GM19324 (cell line): ENCODE results near the gene PLXNB2.
"Not testable (repeated sequence)": the region's sequence is repeated elsewhere in the genome, so short reads cannot be mapped to it uniquely, and the experiment has no call there.

Source experiments
- ATAC-seq: cut with Tn5 transposase; IDR thresholded peaks from one replicate; pipeline ENCODE4 v1.9.1; 2021; ENCODE audit warnings: mild to moderate bottlenecking, moderate library complexity; ENCODE audit not compliant: unreplicated experiment, low FRiP score

The PLXNB2 gene

GRCh38 chr22:50326225-50326955, 18.9 kb upstream of the PLXNB2 start:
- ATAC-seq = no peak

- ATAC-seq = no peak
These were observed 18.2 kb upstream of the PLXNB2 start for GRCh38 chr22:50325444-50326224.

- ATAC-seq = no peak
These were observed 16.5 kb upstream of the PLXNB2 start for GRCh38 chr22:50323900-50324299.

- ATAC-seq = not testable (repeated sequence)
These were observed 15.1 kb upstream of the PLXNB2 start for GRCh38 chr22:50322382-50323104.

DNA sequence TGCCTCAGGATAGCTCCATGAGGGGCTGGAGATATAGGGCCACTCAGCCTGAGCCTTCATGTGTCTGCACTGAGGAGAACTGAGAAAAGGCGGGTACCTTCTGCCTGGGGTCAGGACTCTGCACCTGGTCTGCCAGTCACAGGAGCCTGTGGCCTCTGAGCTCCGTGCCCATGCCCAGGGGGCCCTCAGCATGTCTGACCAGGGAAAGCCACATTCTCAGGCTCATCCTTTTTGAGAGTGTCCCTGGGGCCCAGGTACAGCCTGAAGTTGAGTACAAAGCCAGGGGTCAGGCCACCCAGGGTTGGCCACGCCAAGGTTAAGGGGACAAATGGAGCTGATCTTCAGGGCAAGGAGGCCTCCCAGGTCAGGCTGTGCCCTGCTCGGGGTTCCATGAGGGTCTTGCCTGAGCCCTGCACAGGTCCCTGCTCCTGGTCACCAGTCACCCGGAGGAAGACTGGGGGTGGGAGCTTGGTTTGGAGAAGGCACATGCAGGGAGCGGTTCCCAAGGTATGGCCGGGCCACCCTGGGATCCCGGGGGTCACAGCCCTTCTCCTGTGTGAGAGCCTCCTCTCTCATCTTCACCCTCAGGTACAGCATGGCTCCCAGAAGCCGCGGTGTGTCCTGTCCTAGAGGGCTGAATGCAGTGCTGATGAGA, 13.4 kb upstream of the PLXNB2 start:
- no peak for ATAC-seq

DNA sequence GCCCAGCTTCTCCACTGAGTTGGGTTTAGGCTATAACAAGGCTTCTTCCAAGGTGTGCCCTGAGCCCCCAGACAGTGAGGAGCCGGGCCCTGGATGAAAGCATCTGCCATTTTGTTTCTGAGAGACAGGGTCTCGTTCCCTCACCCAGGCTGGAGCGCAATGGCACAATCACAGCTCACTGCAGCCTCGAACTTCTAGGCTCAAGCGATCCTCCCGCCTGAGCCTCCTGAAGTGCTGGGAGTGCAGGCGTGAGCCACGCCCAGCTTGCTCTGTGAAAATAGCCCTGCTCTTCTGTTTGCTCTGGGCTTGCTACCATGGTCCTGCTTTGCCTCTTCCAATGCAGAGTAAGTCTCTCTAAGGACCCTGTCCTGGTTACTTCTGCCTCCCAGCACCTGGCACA, 12.7 kb upstream of the PLXNB2 start:
- no peak for ATAC-seq

DNA sequence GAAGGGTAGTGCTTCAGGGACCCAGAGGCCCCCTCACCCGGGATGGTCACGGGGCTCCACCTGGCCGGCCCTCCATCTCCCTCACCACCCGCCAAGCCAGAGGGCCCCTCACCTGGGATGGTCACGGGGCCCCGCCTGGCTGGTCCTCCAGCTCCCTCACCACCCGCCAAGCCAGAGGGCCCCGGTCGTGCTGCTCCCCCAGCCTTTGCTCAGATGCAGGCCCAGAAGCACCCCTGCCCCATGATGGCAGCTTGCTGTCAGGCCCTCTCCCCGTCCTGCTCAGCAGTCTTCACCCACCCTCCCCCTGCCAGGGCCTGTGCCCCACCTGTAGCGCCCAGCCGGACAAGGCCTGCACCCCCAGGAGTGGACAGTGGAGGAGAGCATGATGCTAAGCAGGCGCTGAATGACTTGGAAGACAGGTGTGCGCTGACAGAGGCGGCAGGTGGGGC, 12.1 kb upstream of the PLXNB2 start:
- ATAC-seq = no peak

DNA sequence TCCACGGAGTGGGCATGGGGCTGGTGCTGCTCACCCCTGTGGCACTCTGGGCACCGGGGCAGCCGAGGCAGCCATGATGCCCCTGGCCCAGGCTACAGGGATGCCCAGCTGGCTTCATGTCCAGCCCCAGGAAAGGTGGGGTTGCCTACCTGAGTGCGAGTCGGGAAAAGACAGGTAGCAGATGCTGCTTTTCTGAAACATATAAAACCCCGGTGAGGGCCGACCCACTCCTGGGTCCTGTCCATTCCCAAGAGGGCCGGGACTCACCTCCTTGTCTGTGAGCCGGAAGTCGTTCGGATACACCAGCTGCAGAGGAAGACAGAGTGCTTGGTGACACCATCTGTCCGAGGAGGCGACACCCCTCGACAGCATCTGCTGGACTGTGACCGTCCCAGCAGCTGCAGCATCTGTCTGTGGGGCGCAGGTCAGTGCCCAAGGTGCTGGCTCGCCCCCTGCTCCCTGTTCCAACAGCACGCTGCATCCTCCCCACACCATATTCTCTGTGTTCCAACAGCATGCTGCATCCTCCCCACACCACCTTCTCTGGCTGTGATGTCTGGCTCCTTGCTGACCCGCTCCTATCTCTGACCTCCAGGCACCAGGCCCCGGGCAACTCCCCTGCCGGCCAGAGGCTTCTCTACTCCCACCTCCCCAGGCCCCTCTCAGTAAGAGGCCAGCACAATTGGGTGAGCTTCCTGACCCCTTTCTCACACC, 11.4 kb upstream of the PLXNB2 start:
- ATAC-seq = no peak

DNA sequence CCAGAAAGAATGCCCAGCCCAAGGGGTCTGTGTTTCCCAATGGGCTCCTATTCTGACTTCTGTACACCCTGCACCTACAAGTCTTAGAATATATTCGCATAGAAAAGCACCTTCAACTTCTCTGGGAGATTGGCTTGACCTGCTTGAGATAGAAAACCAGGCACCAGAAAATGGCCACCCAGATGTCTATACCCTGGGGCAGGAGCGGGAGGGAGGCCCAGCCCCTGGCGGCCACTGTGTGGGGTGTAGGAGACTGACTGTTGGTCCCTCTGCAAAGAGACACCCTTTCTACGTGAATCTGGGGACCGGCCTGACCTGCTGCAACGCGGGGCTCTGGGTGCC, 10.9 kb upstream of the PLXNB2 start:
- ATAC-seq = no peak

DNA sequence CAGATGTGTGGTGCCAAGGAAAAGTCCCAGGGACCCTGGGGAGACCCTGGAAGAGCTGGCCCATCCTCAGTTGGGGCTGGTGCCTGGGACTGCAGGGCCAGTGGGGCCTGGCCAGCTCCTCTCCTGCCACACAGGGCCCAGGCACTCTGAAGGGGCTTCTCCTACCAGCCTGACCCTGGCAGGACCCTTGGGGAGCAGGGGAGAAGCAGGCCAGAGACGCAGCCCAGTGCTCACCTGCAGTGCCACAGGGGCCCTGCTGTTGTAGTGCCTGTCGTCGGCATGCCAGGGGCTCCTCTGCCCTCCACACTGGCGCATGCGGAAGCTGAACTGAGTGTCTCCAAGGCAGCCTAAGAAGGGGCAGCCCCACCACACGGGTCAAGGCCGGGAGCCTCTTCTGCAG, 10.2 kb upstream of the PLXNB2 start:
- ATAC-seq = no peak

DNA sequence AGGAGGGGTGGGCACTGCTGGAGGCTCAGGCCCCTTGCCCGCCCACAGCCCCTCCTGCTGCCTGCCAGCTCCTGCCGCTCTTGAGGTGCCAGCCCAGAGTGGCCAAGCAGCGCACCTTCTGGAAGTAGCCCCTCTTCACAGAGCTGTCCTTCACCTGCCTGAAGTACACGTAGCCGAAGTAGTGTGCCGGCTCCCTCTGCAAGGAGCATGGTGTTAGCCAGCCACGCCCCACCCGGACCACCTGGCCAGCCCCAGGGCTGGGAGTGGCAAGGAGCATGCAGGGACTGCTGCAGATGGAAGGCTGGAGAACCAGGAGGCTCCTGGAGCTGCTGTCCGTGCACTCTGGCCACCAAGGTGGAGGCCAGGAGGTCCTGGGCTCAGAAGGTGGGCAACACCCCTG, 9.7 kb upstream of the PLXNB2 start:
- ATAC-seq = no peak

DNA sequence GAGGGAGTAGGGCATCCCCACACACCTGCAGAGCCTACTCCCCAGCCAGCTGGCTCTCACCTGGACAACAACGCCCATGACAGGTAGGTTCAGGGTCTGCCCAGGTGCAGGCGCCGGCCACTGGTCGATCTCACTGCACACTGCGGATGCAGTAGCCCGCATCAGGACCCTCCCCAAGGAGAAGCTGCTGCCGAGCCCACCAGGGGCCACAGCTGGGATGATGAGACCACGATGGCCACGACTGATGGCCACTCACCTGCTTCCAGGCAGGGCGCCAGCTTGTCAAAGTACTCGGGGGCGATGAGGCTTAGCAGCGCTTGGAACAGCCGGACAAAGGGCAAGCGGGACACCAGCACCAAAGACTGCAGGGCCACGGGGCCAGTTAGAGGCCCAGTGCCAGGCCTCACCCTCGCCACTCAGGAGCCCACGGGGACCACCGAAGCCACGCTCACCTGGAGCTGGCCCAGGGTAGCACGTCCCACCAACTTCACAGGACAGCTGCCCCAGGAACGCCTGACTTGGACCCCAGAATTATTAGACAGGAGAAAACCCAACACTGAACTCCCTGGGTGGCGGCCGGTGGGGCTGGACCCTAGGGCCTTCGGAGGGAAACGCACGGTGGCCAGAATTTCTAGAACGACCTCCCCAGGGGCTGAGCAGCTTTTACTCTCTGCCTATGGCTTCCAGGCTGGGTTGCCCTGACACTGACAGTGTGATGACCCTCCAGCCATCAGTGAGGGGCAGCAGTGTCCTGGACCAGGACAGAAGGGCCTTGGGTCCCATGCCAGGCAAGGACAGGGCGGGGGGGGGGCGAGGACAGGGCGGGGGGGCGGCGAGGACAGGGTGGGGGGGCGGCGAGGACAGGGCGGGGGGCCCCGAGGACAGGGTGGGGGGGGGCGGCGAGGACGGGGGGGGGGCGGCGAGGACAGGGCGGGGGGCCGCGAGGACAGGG, 8.9 kb upstream of the PLXNB2 start:
- ATAC-seq = no peak

DNA sequence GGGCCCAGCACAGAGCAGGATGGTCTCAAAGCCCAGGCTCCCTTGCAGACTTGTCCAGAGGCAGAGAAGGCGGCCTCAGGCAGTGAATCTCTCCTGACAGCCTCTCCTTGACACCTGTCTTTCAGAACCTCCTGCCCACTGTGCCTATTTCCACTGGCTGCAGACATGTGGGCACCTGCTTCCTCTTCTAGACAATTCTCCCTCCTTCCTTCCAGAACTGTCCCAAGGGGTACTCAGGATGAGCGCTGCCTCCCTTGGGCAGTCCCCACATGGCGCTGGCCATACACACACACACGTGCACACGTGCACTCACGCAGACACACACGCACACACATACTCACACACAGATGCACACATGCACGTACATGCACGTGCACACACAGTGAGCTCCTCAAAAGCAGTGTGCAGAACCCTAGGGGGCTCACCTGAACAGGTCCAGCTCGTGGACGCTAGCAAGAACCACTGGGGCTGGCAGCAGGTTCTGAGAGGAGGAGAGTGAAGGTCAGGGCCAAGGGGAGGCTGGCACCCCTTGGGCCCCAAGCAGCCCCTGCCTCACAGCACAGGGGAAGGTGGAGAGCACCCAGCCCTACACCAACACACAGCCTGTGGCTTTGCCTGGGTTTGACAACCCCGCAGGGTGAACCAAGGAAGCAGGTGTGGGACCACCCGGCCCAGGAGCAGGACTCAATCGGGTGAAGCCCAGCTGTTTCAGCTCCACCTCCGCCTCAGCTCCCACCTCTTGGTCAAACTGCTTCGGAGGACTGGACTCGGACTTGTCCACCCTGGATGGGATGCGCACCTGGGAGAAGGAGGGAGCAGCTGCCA, 8.1 kb upstream of the PLXNB2 start:
- ATAC-seq = no peak

DNA sequence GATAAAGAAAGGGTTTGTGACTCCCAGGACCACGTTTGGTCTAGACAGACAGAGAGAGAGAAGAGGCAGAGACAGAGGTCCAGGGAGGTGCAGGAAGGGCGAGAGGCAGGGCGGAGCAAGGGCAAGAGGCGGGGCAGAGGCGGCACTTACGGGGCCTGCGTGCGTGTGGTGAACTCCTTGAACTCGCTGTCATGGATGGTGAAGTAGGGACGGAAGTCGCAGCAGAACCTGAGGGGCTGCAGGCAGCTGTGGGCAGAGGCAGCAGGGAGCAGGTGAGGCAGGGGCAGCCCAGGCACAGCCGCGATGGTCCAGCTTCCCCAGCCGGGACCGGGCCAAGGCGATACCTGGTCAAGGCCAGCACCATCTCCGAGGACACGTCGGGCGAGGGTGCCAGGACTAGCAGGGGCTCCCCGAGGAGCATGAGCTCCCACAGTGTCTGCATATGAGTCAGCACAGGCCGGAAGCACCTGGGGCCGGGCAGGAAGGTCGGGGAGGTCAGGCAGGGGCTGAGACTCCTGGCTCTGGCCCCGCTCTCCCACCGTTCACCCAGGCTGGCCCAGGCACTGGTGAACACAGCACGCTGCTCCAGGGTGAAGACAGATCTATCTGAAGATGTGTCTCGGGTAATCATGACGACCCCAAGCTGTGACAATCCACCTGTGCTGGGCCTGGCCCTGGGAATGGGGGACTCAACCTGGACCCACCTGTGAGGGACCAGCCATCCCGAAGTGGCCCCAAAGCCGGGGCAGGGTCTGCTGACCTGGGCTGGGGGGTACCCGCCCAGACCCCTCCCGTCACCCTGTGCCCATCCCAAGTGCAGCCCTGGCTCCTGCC, 7.2 kb upstream of the PLXNB2 start:
- ATAC-seq = peak; percentile 55

DNA sequence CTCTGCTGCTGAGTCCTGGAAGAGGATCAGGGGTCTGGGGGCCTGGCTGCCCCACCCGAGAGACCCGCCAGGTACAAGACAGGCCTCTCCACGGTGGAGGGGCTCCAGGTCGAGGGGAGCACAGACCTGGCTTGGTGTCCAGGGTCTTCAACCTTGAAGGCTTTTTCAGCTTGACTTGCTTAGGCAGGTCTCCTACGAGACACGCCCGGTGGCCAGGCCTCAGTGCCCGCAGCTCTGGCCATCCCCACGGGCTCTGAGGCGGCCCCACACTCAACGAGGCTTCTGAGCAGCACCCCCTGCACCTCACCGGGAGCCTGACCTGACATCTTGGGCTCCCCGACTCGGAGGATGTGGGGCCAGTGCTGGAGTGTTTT, 6.6 kb upstream of the PLXNB2 start:
- no peak for ATAC-seq

GRCh38 chr22:50313600-50313999, 6.2 kb upstream of the PLXNB2 start:
- ATAC-seq = no peak

DNA sequence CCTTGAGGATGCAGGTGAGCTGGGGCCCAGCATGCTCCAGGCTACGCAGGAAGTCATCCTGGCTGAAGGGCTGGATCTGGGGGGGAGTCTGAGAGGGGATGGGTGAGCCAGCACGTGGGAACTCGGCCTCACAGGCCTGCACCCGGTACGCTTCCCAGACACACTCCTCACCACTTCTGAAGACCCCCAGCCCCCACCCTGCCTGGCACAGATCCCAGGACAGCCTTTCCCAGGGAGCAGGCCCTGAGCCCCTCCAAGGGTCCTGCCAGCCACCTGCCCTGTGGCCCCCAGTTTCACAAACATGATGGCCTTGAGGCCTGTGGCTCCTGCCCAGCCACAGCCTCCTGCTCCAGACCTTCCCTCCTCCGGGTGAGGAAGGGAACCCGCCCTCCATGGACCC, 5.6 kb upstream of the PLXNB2 start:
- ATAC-seq = no peak

- ATAC-seq = no peak
These were observed 4.9 kb upstream of the PLXNB2 start for GRCh38 chr22:50312371-50312770.
